Natural killer cell (primary cell): ENCODE results near the gene GAR1. TPM values are rescaled to one million over a fixed set of nuclear protein-coding genes. Genes with fewer than 3 reads are reported as not detected.
A peak's percentile ranks its signal among the peaks of the same experiment; 100 is the strongest.

Experiments
- ATAC-seq, 3 donors: fragments of 150-1000 bp in 2 of 3; fragments of 200-7000 bp in 1 of 3; cut with Tn5 transposase; 1 replicate in 1 of 3; 2 replicates in 2 of 3; pipeline ENCODE4 v1.10.0; 2021; ENCODE audit warnings: mild to moderate bottlenecking in 2 of 3, moderate library complexity in 2 of 3
- DNase-seq, 2 donors: peaks; one replicate each; pipeline versions ENCODE4 v3.0.0 to v3.0.0-alpha.2; 2013 to 2021; ENCODE audit warnings: mixed read lengths in 1 of 2
- H3K27ac ChIP-seq: one replicate; pipeline ENCODE4 v1.5.1; 2013; ENCODE audit warnings: mild to moderate bottlenecking, low read length
- H3K27me3 ChIP-seq: one replicate; pipeline ENCODE4 v1.6.1; 2013; ENCODE audit warnings: low read length; ENCODE audit not compliant: control insufficient read depth, insufficient read depth
- H3K36me3 ChIP-seq: one replicate; pipeline ENCODE4 v1.6.1; 2013; ENCODE audit warnings: low read length; ENCODE audit not compliant: control insufficient read depth, insufficient read depth
- H3K4me1 ChIP-seq: one replicate; pipeline ENCODE4 v1.6.1; 2013; ENCODE audit warnings: low read length; ENCODE audit not compliant: control insufficient read depth, insufficient read depth
- H3K4me3 ChIP-seq: one replicate; pipeline ENCODE4 v1.5.1; 2013; ENCODE audit warnings: low read length
- H3K9me3 ChIP-seq: one replicate; pipeline ENCODE4 v1.6.1; 2013; ENCODE audit warnings: low read length; ENCODE audit not compliant: control insufficient read depth, insufficient read depth
- H3K27ac Mint-ChIP-seq, 2 donors: one replicate each; pipeline ENCODE4 v1.8.0; 2022; ENCODE audit warnings: mild to moderate bottlenecking in 2 of 2, mixed read lengths in 2 of 2, moderate library complexity in 1 of 2
- H3K27me3 Mint-ChIP-seq, 2 donors: one replicate each; pipeline ENCODE4 v1.8.0; 2022; ENCODE audit warnings: low read depth in 2 of 2, mixed read lengths in 2 of 2
- H3K36me3 Mint-ChIP-seq: one replicate; pipeline ENCODE4 v1.8.0; 2022; ENCODE audit warnings: mixed read lengths
- H3K4me1 Mint-ChIP-seq, 2 donors: one replicate each; pipeline ENCODE4 v1.8.0; 2022; ENCODE audit warnings: mixed read lengths in 2 of 2
- H3K4me3 Mint-ChIP-seq: one replicate; pipeline ENCODE4 v1.8.0; 2022; ENCODE audit warnings: mild to moderate bottlenecking, moderate library complexity, mixed read lengths
- H3K9me3 Mint-ChIP-seq, 2 donors: one replicate each; pipeline ENCODE4 v1.8.0; 2022; ENCODE audit warnings: mixed read lengths in 2 of 2
- WGBS: methylation state at CpG from one replicate; pipeline ENCODE4 v1.1.7; 2013; ENCODE audit warnings: missing lambda C conversion rate; ENCODE audit not compliant: insufficient coverage; 5-methylcytosine and 5-hydroxymethylcytosine counted together
- intact Hi-C: fragments of 100-400 bp; cut with micrococcal nuclease; formaldehyde crosslinking; loops from one replicate; pipeline ENCODE4 v1.14.2; 2022
- total RNA-seq, 4 donors: library from RNA; stranded (reverse); fragments of 120-200 nt in 1 of 4; gene quantifications; one replicate each; pipeline versions ENCODE4 v1.2.3 to v1.2.4, GENCODE V29; 2013 to 2022
- TF ChIP-seq, protein P1 (sequence below): fragments of 200-600 bp; IDR thresholded peaks from one replicate; pipeline ENCODE4 v1.8.0; 2022; ENCODE audit warnings: antibody characterized with exemption

Gene GAR1
- total RNA-seq, 3 donors from 2014 or later (not counting 1 experiment from before 2014, with no cell fraction given): 9.5 to 11.2 (median 9.7) TPM

GRCh38 chr4:109811707-109812106 is 3.9 kb upstream of the GAR1 start:
- Histone ChIP-seq H3K9me3 (no peaks in the 10 kb centered on the region), H3K4me3 (no peak overlapping the region), H3K27ac (no peak overlapping the region), H3K4me1 (peaks cover 19% of the 10 kb centered on the region), H3K36me3 (no peaks in the 10 kb centered on the region), H3K27me3 (no peaks in the 10 kb centered on the region)
- Mint-ChIP-seq H3K27ac (no peak overlapping the region), H3K4me3 (no peak overlapping the region), H3K4me1 (peaks cover 20 to 21% of the 10 kb centered on the region in 2 donors), H3K9me3 (no peaks in the 10 kb centered on the region), H3K27me3 (peaks cover 19 to 28% of the 10 kb centered on the region in 2 donors), H3K36me3 (no peaks in the 10 kb centered on the region)
- DNase-seq (no peak), ATAC-seq (no peak)
- 61% methylated on average over 2 of the region's 3 CpGs for WGBS
- TF ChIP-seq, protein P1, sequence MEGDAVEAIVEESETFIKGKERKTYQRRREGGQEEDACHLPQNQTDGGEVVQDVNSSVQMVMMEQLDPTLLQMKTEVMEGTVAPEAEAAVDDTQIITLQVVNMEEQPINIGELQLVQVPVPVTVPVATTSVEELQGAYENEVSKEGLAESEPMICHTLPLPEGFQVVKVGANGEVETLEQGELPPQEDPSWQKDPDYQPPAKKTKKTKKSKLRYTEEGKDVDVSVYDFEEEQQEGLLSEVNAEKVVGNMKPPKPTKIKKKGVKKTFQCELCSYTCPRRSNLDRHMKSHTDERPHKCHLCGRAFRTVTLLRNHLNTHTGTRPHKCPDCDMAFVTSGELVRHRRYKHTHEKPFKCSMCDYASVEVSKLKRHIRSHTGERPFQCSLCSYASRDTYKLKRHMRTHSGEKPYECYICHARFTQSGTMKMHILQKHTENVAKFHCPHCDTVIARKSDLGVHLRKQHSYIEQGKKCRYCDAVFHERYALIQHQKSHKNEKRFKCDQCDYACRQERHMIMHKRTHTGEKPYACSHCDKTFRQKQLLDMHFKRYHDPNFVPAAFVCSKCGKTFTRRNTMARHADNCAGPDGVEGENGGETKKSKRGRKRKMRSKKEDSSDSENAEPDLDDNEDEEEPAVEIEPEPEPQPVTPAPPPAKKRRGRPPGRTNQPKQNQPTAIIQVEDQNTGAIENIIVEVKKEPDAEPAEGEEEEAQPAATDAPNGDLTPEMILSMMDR: no peak
- intact Hi-C loops: no loop called here

DNA sequence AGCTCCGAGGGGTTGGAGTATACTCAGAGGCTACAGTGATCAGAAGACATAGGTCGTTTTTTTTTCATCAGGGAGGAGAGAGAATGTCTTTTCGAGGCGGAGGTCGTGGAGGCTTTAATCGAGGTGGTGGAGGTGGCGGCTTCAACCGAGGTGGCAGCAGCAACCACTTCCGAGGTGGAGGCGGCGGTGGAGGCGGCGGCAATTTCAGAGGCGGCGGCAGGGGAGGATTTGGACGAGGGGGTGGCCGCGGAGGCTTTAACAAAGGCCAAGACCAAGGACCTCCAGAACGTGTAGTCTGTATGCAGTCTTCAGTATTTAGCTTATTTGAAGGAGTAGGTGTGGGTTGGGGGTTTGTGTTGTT is 500 bp downstream of the GAR1 start:
- Histone ChIP-seq H3K27ac (peak overlapping the region; percentile 78), H3K9me3 (no peaks in the 10 kb centered on the region), H3K4me3 (peak overlapping the region; percentile 82), H3K4me1 (peaks cover 19% of the 10 kb centered on the region), H3K36me3 (peaks cover 20% of the 10 kb centered on the region), H3K27me3 (no peaks in the 10 kb centered on the region)
- Mint-ChIP-seq H3K27me3 (peaks cover 3% of the 10 kb centered on the region in 2 donors), H3K4me3 (peak overlapping the region; percentile 93), H3K27ac (peak overlapping the region; percentile 90 to 94), H3K9me3 (no peaks in the 10 kb centered on the region), H3K4me1 (peaks cover 36 to 41% of the 10 kb centered on the region in 2 donors), H3K36me3 (no peaks in the 10 kb centered on the region)
- ATAC-seq: peak in 2 of 3 donors; percentile 48 to 55
- intact Hi-C loops: loop anchor here (5.0 kb wide), 2 partner anchors 254 to 384 kb away; partner anchors contain the start of genes MCUB and SEC24B
- TF ChIP-seq, protein P1: no peak
- DNase-seq: peak; percentile 57 to 65
- WGBS: under 1% methylated on average over 19 of the region's 19 CpGs

DNA sequence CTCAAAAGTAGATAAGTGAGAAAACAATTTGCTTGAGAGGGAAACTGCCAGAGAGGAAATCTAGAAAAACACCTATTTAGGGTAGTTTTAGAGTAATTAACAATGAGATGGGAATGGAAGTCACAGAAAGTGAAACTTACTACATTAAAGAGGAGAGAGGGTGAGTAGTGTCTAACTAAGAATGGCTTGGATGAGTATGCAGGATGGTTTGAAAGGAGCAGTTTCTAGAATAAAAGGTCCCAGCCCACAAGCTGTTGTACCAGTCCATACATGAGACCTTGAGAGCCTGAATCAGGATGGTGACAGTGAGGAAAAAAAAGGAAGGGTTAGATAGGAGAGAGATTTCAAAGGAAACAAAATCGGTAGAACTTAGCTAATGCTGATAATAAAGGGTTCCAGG is 1.3 kb downstream of the GAR1 start:
- Histone ChIP-seq H3K4me1 (peaks cover 19% of the 10 kb centered on the region), H3K36me3 (peaks cover 25% of the 10 kb centered on the region), H3K9me3 (no peaks in the 10 kb centered on the region), H3K4me3 (no peak overlapping the region), H3K27ac (no peak overlapping the region), H3K27me3 (no peaks in the 10 kb centered on the region)
- 90% methylated on average over 1 of the region's 1 CpG for WGBS
- H3K27me3 Mint-ChIP-seq: no peaks in the 10 kb centered on the region
- no peaks in the 10 kb centered on the region for H3K36me3 Mint-ChIP-seq
- no peaks in the 10 kb centered on the region for H3K9me3 Mint-ChIP-seq
- peak overlapping the region; percentile 90 to 94 for H3K27ac Mint-ChIP-seq
- intact Hi-C loops: loop anchor here (5.0 kb wide), 2 partner anchors 255 to 385 kb away; partner anchors contain the start of genes MCUB and SEC24B
- peak overlapping the region; percentile 93 for H3K4me3 Mint-ChIP-seq
- H3K4me1 Mint-ChIP-seq: peaks cover 36 to 41% of the 10 kb centered on the region in 2 donors
- TF ChIP-seq, protein P1: no peak
- no peak for DNase-seq
- no peak for ATAC-seq

DNA sequence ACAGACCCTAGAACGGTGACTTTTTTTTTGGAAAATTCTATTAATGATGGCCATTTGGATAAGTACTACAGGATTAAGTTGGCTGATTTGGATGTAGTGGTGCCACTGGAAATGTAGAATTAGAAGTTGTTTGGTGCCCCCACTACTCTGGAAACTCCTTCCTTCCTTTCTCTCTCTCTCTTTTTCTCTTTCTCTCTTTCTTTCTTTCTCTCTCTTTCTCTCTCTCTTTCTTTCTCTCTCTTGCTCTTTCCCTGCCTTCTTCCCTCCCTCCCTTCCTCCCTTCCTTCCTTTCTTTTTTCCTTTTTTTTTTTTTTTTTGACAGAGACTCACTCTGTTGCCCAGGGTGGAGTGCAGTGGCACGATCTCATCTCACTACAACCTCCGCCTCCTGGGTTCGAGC is 2.7 kb downstream of the GAR1 start:
- WGBS: 100% methylated on average over 2 of the region's 4 CpGs
- H3K4me1 Mint-ChIP-seq: peaks cover 36 to 41% of the 10 kb centered on the region in 2 donors

More for the DNA sequence above, 2.7 kb downstream of the GAR1 start:
- H3K27me3 Mint-ChIP-seq: no peaks in the 10 kb centered on the region
- H3K36me3 Mint-ChIP-seq: no peaks in the 10 kb centered on the region
- Histone ChIP-seq H3K36me3 (peaks cover 35% of the 10 kb centered on the region), H3K4me1 (peaks cover 19% of the 10 kb centered on the region), H3K27me3 (no peaks in the 10 kb centered on the region), H3K9me3 (no peaks in the 10 kb centered on the region), H3K4me3 (no peak overlapping the region), H3K27ac (no peak overlapping the region)
- H3K9me3 Mint-ChIP-seq: no peaks in the 10 kb centered on the region
- no peak overlapping the region for H3K27ac Mint-ChIP-seq
- H3K4me3 Mint-ChIP-seq: no peak overlapping the region
- DNase-seq (no peak), ATAC-seq (no peak)
- TF ChIP-seq, protein P1: no peak
- intact Hi-C loops: loop anchor here (5.0 kb wide), 2 partner anchors 256 to 386 kb away; partner anchors contain the start of genes MCUB and SEC24B
